Astrocyte of the cerebellum (primary cell): Measurements from ENCODE around the gene CPTP.

Experiments
- DNase-seq: peaks from one replicate; pipeline ENCODE4 v3.0.0-alpha.2; 2011; ENCODE audit warnings: low read depth
- H3K4me3 ChIP-seq: 2 replicates; pipeline ENCODE4 v1.5.1; 2011; ENCODE audit warnings: mild to moderate bottlenecking, low read depth, low read length, moderate library complexity
- CTCF ChIP-seq: IDR thresholded peaks from 2 replicates; pipeline ENCODE4 v1.5.1; 2012; ENCODE audit warnings: low read length, low read depth, moderate library complexity, mild to moderate bottlenecking; ENCODE audit errors: missing control alignments
- in situ Hi-C: cut with HindIII; loops from 2 replicates; pipeline ENCODE4 v1.10.0; 2017; ENCODE audit warnings: low sequenced_read_pairs

Gene CPTP

GRCh38 chr1:1302006-1302430 is 22.6 kb upstream of the CPTP start:
- no peak overlapping the region for H3K4me3 ChIP-seq
- TF ChIP-seq CTCF: peak; percentile 60
- DNase-seq: no peak
- in situ Hi-C loops: no loop called here

- TF ChIP-seq CTCF: no peak
- no peak overlapping the region for H3K4me3 ChIP-seq
- in situ Hi-C loops: no loop called here
- DNase-seq: no peak
Measured at GRCh38 chr1:1302951-1303509, 21.6 kb upstream of the CPTP start.

GRCh38 chr1:1303736-1304135 is 20.9 kb upstream of the CPTP start:
- no peak for DNase-seq
- in situ Hi-C loops: no loop called here
- TF ChIP-seq CTCF: no peak
- H3K4me3 ChIP-seq: no peak overlapping the region

- no peak for TF ChIP-seq CTCF
- H3K4me3 ChIP-seq: peak overlapping the region; percentile 74
- in situ Hi-C loops: no loop called here
- DNase-seq: peak; percentile 15
Measured at GRCh38 chr1:1304331-1305299, 20.0 kb upstream of the CPTP start.

GRCh38 chr1:1305300-1306069 is 19.1 kb upstream of the CPTP start:
- peak; percentile 6 for DNase-seq
- in situ Hi-C loops: no loop called here
- H3K4me3 ChIP-seq: peak overlapping the region; percentile 74
- TF ChIP-seq CTCF: no peak

- peak; percentile 29 for TF ChIP-seq CTCF
- in situ Hi-C loops: no loop called here
- peak overlapping the region; percentile 74 for H3K4me3 ChIP-seq
- DNase-seq: no peak
Measured at GRCh38 chr1:1306070-1306660, 18.4 kb upstream of the CPTP start.
